CD4-positive, alpha-beta T cell treated with Interleukin-10 for 1 hour (primary cell): Measurements from ENCODE around the gene TCEANC.
"Not testable (repeated sequence)": the region's sequence is repeated elsewhere in the genome, so short reads cannot be mapped to it uniquely, and the experiment has no call there.

Experiments
- DNase-seq: peaks from one replicate; pipeline ENCODE4 v3.0.0-alpha.2; 2020

TCEANC gene

GRCh38 chrX:13652850-13653693 lies at the start of gene TCEANC:
Gene TCEANC (plus strand): TSS chrX:13653141. CDS start chrX:13662509, 9,368 bp downstream.
- DNase-seq: peak; percentile 94

GRCh38 chrX:13605611-13606010 lies 47.3 kb upstream of the TCEANC start:
- DNase-seq: no peak

GRCh38 chrX:13607331-13607995 lies 45.5 kb upstream of the TCEANC start:
- DNase-seq: no peak

GRCh38 chrX:13607996-13608365 lies 45.0 kb upstream of the TCEANC start:
- DNase-seq: no peak

- no peak for DNase-seq
Measured at GRCh38 chrX:13614154-13614553, 38.8 kb upstream of the TCEANC start.

GRCh38 chrX:13620207-13620606 lies 32.7 kb upstream of the TCEANC start:
- DNase-seq: no peak

GRCh38 chrX:13622401-13622964 lies 30.5 kb upstream of the TCEANC start:
- no peak for DNase-seq

GRCh38 chrX:13627306-13627705 lies 25.6 kb upstream of the TCEANC start:
- DNase-seq: no peak

GRCh38 chrX:13637224-13637623 lies 15.7 kb upstream of the TCEANC start:
- DNase-seq: not testable (repeated sequence)

GRCh38 chrX:13638021-13638420 lies 14.9 kb upstream of the TCEANC start:
- no peak for DNase-seq

GRCh38 chrX:13638826-13639225 lies 14.1 kb upstream of the TCEANC start:
- no peak for DNase-seq

GRCh38 chrX:13641684-13642083 lies 11.3 kb upstream of the TCEANC start:
- not testable (repeated sequence) for DNase-seq

- DNase-seq: no peak
Measured at GRCh38 chrX:13645464-13646153, 7.3 kb upstream of the TCEANC start.

GRCh38 chrX:13646154-13646549 lies 6.8 kb upstream of the TCEANC start:
- peak; percentile 34 for DNase-seq

GRCh38 chrX:13647709-13648212 lies 5.2 kb upstream of the TCEANC start:
- DNase-seq: peak; percentile 63

- DNase-seq: not testable (repeated sequence)
Measured at GRCh38 chrX:13648336-13648735, 4.6 kb upstream of the TCEANC start.

GRCh38 chrX:13649838-13650237 lies 3.1 kb upstream of the TCEANC start:
- DNase-seq: no peak

GRCh38 chrX:13650318-13650717 lies 2.6 kb upstream of the TCEANC start:
- DNase-seq: no peak

- DNase-seq: no peak
Measured at GRCh38 chrX:13651150-13651549, 1.8 kb upstream of the TCEANC start.

GRCh38 chrX:13652287-13652793 lies 601 bp upstream of the TCEANC start:
- no peak for DNase-seq

- DNase-seq: no peak
Measured at GRCh38 chrX:13654116-13654515, 1.2 kb downstream of the TCEANC start.

GRCh38 chrX:13655674-13656073 lies 2.7 kb downstream of the TCEANC start:
- no peak for DNase-seq

GRCh38 chrX:13658602-13659001 lies 5.7 kb downstream of the TCEANC start:
- peak; percentile 73 for DNase-seq
